Loucy (cell line): Measurements from ENCODE around the gene FAM162A.
A peak's percentile ranks its signal among the peaks of the same experiment; 100 is the strongest.

Experiments used
- H2AFZ ChIP-seq: fragments of 200-600 bp; sonication (generic); 2 replicates; pipeline ENCODE4 v1.6.0; 2016; ENCODE audit warnings: antibody characterized with exemption, mild to moderate bottlenecking, low read length, moderate library complexity
- H3F3A ChIP-seq: fragments of 200-600 bp; 2 replicates; pipeline ENCODE4 v1.6.0; 2016; ENCODE audit warnings: antibody characterized with exemption, low read depth, mild to moderate bottlenecking
- H3K27me3 ChIP-seq: fragments of 200-600 bp; sonication (generic); 2 replicates; pipeline ENCODE4 v1.6.1; 2014; ENCODE audit warnings: low read length, mild to moderate bottlenecking; ENCODE audit not compliant: insufficient read depth, poor library complexity, severe bottlenecking
- H3K36me3 ChIP-seq: fragments of 200-600 bp; sonication (generic); 2 replicates; pipeline ENCODE4 v1.6.1; 2016; ENCODE audit warnings: low read length; ENCODE audit not compliant: insufficient read depth
- H3K4me1 ChIP-seq: fragments of 200-600 bp; sonication (generic); 2 replicates; pipeline ENCODE4 v1.5.1; 2014; ENCODE audit warnings: low read length, mild to moderate bottlenecking; ENCODE audit not compliant: insufficient read depth, poor library complexity, severe bottlenecking
- H3K4me2 ChIP-seq: fragments of 200-600 bp; sonication (generic); 2 replicates; pipeline ENCODE4 v1.6.0; 2014; ENCODE audit warnings: antibody characterized with exemption, low read length, low read depth, mild to moderate bottlenecking; ENCODE audit not compliant: poor library complexity, severe bottlenecking
- H3K4me3 ChIP-seq: fragments of 200-600 bp; sonication (generic); 2 replicates; pipeline ENCODE4 v1.5.1; 2014; ENCODE audit warnings: low read length, mild to moderate bottlenecking, mixed read lengths; ENCODE audit not compliant: poor library complexity, severe bottlenecking
- H3K79me2 ChIP-seq: fragments of 200-600 bp; sonication (generic); 2 replicates; pipeline ENCODE4 v1.6.1; 2014; ENCODE audit warnings: low read length; ENCODE audit not compliant: insufficient read depth
- H3K9ac ChIP-seq: fragments of 200-600 bp; sonication (generic); 2 replicates; pipeline ENCODE4 v1.6.0; 2014; ENCODE audit warnings: mild to moderate bottlenecking, low read depth, low read length, moderate library complexity; ENCODE audit not compliant: poor library complexity, severe bottlenecking
- H3K9me2 ChIP-seq: fragments of 200-600 bp; sonication (generic); replicated peaks from 2 replicates; pipeline ENCODE4 v1.6.1; 2016; ENCODE audit warnings: low read depth, low read length, mixed read lengths
- H3K9me3 ChIP-seq: fragments of 200-600 bp; sonication (generic); 2 replicates; pipeline ENCODE4 v1.6.1; 2014; ENCODE audit warnings: mild to moderate bottlenecking, antibody characterized with exemption, low read length, low read depth; ENCODE audit not compliant: insufficient read depth
- H4K20me1 ChIP-seq: fragments of 200-600 bp; sonication (generic); 2 replicates; pipeline ENCODE4 v1.6.0; 2014; ENCODE audit warnings: antibody characterized with exemption, low read length, mild to moderate bottlenecking; ENCODE audit not compliant: insufficient read depth, poor library complexity, severe bottlenecking
- CTCF ChIP-seq: fragments of 200-600 bp; sonication (generic); conservative IDR thresholded peaks from 2 replicates; pipeline ENCODE4 v1.5.1; 2014; ENCODE audit warnings: mild to moderate bottlenecking, antibody characterized with exemption, low read length
- EZH2phosphoT487 ChIP-seq: fragments of 200-600 bp; IDR thresholded peaks from 2 replicates; pipeline ENCODE4 v1.6.1; 2018; ENCODE audit warnings: antibody characterized with exemption, mild to moderate bottlenecking, moderate library complexity, borderline replicate concordance

Gene FAM162A

GRCh38 chr3:122392868-122393844 is 9.2 kb downstream of the FAM162A start:
- Histone ChIP-seq H3K9me3 (no peaks in the 10 kb centered on the region), H3K4me1 (peaks cover 46% of the 10 kb centered on the region), H3K4me2 (no peak overlapping the region), H3K9ac (peak overlapping the region; percentile 41), H3F3A (no peaks in the 10 kb centered on the region), H4K20me1 (peaks cover 4% of the 10 kb centered on the region), H3K36me3 (peaks cover 8% of the 10 kb centered on the region; the same call in 1 of the 2 replicates), H2AFZ (no peak overlapping the region), H3K4me3 (no peak overlapping the region), H3K27me3 (no peaks in the 10 kb centered on the region), H3K9me2 (no peaks in the 10 kb centered on the region), H3K79me2 (peaks cover 67% of the 10 kb centered on the region; the same call in 1 of the 2 replicates)
- TF ChIP-seq CTCF = peak; percentile 87
- TF ChIP-seq EZH2phosphoT487 = no peak

GRCh38 chr3:122394173-122394572 is 10.2 kb downstream of the FAM162A start:
- Histone ChIP-seq H4K20me1 (peaks cover 4% of the 10 kb centered on the region), H3K9ac (peak overlapping the region; percentile 41), H3K4me2 (no peak overlapping the region), H3K4me3 (no peak overlapping the region), H3K9me2 (no peaks in the 10 kb centered on the region), H3K36me3 (peaks cover 8% of the 10 kb centered on the region; the same call in 1 of the 2 replicates), H3K79me2 (peaks cover 58% of the 10 kb centered on the region; the same call in 1 of the 2 replicates), H3K4me1 (peaks cover 39% of the 10 kb centered on the region), H3F3A (no peaks in the 10 kb centered on the region), H3K27me3 (no peaks in the 10 kb centered on the region), H3K9me3 (no peaks in the 10 kb centered on the region), H2AFZ (no peak overlapping the region)
- TF ChIP-seq EZH2phosphoT487 = no peak
- TF ChIP-seq CTCF = no peak

- no peaks in the 10 kb centered on the region for H3F3A ChIP-seq
- peaks cover 27% of the 10 kb centered on the region for H3K4me1 ChIP-seq
- H3K4me2 ChIP-seq = no peak overlapping the region
- H4K20me1 ChIP-seq = no peaks in the 10 kb centered on the region
- no peak overlapping the region for H3K9ac ChIP-seq
- no peaks in the 10 kb centered on the region for H3K9me2 ChIP-seq
- H3K36me3 ChIP-seq = peaks cover 8% of the 10 kb centered on the region; the same call in 1 of the 2 replicates
- no peak overlapping the region for H2AFZ ChIP-seq
- no peak overlapping the region for H3K4me3 ChIP-seq
- peaks cover 49% of the 10 kb centered on the region; the same call in 1 of the 2 replicates for H3K79me2 ChIP-seq
- H3K27me3 ChIP-seq = no peaks in the 10 kb centered on the region
- TF ChIP-seq EZH2phosphoT487 (no peak), CTCF (no peak)
- H3K9me3 ChIP-seq = no peaks in the 10 kb centered on the region
Observed at GRCh38 chr3:122395582-122395981, 11.6 kb downstream of the FAM162A start.
